Erythroblast (primary cell): ENCODE data around the gene SLU7.

ENCODE experiments used
- GATA1 ChIP-seq: IDR thresholded peaks from 2 replicates; pipeline ENCODE4 v1.6.1; 2011; ENCODE audit warnings: low read depth, mild to moderate bottlenecking, control low read depth, low read length, moderate library complexity
- POLR2A ChIP-seq: IDR thresholded peaks from 2 replicates; pipeline ENCODE4 v1.6.1; 2011; ENCODE audit warnings: mild to moderate bottlenecking, low read length

GRCh38 chr5:160450164-160450932 lies 31.5 kb upstream of the SLU7 start:
- no peak for TF ChIP-seq POLR2A
- no peak for TF ChIP-seq GATA1
